ENCODE results near the gene USP6NL. TPM values are rescaled to one million over a fixed set of nuclear protein-coding genes. Genes with fewer than 3 reads are reported as not detected.

The USP6NL gene
- polyA plus RNA-seq, 1 donor, result 30.0 TPM

DNA sequence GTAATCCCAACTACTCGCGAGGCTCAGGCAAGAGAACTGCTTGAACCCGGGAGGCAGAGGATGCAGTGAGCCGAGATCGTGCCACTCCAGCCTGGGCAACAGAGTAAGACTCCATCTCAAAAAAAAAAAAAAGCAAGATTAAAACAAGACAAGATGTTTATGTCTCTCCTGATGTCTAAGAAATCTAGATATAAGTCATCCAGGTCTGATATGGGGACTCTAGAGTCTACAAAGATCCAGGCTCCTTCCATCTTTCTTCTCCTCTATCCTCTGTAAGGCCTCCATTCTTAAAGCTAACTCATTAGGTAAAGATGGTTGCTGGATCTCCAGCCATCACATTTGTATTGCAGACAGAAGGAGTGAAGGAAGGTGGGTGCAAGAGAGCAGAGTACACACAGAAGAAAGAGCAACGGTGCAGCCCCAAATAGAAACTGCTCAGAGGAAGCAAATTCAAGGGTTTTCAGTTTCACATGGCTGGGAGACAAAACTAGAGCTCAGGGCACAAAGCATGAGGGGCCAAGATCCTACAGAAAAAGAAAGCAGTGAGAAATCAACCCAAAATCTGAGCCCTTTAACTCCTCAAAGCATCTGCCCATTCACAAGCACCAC lies 57.6 kb downstream of the USP6NL start:
- no peak for DNase-seq

DNA sequence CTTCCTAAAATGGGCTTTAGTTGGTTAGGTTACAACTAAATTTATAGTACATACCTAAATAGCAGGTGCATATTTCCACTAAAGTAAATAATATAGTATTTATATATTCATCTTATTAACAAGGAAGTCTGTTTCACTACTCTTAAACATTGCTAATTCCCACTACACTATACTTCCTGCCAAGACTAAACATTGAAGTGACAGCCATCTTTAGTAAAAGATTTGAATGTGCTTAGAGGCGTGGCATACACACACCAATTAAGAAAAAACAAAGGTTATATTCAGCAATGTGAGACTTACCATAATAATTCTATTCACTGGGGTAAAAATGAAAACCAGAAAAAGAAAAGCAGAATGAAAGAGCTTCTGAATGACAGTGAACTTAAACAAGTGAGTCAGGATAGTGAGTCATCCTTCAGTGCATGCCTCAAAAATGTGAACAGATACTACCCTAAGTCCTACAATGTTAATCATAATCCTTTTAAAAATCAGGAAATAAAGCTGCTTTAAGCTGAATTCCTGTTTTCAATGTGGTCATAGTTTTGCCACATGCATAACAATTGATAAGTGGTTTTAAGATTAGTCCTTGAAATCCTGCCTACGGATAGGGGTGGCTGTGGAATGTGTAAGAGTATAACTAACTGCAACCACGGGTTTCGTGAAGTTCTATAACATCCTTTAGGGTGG lies 59.4 kb downstream of the USP6NL start:
- DNase-seq, result no peak

DNA sequence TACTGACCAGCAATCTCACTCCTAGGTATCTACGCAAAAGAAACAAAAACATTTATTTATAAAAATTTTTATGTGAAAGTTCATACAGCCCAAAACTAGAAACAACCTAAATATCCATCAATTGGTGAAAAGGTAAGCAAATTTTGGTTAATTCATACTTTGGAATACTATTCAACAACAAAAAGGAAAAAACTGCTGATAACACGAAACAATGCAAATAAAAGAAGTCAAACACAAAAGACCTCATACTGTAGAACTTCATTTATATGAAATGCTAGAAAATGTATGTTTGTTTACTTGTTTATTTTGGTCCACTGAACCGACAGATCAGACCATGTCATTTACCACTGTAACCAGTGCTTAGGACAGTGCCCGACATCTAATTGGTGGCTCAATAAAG lies 60.3 kb downstream of the USP6NL start:
- DNase-seq, result no peak

DNA sequence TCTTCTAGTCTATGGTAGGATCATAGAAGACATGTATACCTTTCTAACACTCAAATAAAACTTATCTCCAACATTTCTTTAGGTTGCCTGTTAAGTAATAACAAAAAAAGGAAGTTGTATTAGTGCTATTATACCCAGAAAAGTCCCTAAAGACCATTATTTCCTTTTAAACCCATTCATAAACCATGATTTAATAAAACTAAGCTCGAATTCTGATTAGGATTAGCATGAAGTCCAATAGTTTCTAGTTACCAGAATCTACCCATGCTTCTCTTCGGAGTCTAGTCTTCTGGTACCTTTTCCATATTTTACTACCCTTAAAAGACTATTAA lies 62.7 kb downstream of the USP6NL start:
- DNase-seq, result no peak

DNA sequence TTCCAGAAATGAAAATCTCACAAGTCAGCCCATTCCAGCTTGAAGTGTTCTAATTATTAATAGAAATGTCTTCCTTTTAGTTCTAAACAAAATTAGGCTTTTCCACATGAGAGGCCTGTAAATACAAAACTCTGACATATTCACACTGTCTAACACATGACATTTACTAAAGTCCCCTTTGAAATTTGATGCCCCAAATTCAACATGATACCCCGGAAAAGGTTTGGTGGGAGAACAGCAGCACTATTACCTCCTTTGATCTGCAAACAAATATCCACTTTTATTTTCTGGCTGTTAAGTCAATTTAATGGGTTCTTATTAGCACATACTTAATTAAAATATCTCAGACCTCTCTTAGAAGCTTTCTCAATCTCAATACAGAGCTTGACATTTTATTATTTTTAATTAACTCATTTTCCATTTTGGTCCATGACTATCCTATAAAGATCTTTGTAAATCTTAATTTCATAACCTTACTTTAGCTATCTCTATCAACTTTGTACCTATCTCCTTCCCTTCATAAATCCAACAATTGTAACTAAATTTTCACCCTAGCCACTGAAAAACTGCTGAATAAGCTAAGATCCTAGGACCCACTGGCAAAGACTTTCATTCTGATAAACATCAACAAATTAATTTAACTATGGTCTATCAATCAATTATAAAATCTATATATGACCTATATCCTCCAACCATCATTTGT lies 63.2 kb downstream of the USP6NL start:
- DNase-seq, result peak; percentile 35

DNA sequence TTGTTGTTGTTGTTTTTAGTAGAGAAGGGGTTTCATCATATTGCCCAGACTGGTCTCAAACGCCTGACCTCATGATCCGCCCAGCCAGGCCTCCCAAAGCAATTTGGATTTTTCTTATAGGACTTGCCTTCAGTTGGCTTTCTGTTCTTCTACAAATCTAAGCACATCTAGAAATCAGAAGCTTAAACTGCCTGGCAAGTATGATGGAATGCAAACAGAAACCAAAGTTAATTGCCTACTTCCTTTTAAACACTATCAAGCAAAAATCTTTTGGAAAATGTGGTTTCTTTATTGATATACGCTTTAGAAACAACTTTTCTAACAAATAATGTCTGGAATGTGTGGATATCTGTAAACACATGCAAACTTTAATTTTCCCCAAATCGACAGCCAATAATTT lies 64.9 kb downstream of the USP6NL start:
- no peak for DNase-seq

DNA sequence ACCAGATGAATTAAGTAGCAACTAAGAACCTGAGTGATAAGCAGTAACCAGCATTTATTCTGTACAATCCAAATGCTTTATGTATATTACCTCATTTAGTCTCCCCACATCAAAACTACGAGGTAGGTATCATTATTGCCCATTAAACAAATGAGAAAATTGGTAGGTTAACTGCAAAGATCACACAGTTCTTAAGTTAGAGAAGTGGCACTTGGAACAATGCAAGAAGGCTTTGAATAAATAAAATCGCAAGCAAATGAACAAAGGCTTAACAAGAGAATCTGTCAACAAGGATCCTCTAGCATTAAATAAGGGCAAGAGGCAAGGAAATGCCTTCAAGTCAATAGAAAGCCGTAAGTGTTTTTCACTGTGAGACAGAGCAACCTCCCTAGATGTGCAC lies 70.2 kb downstream of the USP6NL start:
- no peak for DNase-seq

DNA sequence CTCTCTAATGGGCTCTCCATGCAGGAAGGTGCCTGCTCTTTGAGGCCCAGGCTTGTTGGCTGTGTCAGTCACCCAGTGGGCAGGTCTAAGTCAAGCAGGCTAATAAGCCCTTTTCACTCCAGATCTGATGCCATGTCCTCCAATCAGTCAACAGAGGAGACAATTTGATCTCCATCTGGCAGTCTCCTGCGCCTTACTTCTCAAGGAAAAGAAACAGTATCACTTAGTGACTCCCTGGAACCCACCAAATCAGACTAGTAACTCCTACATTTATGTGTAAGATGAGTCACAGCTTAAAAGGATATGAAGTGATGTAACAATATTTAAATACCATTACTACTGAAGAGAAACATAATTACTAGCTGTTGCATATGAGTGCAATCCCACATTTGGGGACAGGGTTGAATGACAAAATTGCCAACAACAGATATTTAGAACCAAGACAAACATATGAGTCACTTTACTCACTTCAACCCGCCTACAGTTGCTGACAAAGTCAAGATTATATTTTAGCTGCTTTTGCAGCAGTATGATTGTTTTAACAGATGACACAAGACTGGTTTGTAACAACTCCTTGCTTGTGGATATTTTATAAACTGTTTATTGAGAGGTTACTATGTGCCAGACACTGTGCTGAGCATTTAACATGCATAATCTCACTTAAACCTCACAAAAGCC lies 72.1 kb downstream of the USP6NL start:
- DNase-seq, result no peak

DNA sequence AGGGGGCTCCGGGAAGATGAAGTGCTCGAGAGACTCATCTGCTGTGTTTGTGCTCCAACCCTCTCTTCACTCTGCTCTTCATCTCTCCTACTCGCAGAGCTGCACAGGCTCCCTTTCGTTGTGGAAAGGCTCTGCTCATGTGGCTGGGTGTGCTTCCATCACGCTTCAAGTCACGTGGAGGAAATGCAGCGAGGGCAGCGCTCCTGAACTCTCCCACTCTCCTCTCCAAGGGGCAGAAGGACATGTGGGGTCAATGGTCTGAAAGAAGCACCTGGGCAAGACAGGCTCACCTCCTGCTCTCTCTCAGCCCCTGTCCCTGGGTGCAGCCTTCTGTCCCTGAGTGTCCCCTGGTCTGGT lies 72.6 kb downstream of the USP6NL start:
- DNase-seq, result no peak

DNA sequence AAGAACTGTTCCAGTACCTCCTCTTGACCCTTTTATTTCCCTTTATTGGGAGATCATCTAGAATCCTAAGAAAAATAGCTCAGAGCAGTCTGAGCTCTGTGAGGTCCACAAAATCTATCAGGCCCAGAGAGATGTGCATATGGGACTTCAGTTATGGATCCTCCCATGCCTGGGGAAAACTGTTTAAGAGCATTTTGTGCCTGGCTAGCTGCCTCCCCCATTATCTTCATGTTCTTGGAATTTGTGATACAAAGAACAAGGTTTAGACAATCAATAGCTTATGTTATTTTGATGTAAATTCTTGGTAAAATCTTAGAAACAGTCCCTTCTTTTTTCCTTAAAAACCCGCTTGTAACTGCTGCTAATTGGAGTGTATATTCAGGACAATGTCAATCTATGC lies 75.2 kb downstream of the USP6NL start:
- DNase-seq, result no peak

DNA sequence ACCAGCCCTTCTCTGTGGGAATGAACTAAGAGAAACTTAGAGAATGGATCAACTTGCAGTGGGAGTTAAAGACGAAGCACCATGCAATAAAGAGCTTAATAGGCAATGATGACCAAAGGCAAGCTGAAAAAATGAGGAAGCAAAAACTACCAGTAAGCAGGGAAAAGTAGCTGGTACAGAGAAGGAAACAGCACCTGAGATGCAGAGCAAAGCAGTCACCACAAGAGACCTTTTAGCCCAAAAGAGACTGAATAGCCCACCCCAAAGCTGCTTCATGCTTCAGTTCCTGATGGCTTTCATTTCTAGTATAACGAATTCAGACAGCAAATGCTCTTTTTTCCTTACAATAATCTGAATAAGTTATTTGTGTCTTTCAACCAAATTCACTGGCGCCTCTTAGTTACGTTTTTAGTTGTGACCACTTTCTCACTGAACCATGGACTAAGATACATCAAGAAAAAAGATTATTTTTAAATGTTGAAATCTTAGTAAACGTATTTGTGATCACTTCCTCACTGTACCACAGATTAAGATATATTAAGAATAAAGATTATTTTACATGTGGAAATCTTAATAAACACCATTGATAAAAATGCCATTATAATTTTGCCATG lies 76.0 kb downstream of the USP6NL start:
- DNase-seq, result no peak

DNA sequence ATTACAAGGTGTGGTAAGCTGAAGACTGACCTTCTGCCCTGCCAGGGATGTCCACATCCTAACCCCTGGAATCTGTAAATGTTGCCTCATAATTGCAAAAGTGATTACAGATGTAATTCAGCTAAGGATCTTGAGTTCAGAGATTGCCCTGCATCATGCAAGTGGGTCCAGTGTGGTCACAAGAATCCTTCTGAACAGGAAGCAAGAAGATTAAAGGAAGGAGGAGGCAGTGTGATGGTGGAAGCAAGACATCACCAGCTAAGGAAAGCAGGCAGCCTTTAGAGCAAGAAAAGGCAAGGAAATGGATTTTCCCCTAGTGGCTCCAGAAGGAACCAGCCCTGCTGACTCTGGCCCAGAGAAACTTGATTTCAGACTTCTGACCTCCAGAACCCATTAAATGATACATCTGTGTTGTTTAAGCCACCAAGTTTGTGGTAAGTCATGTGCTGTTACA lies 78.1 kb downstream of the USP6NL start:
- no peak for DNase-seq

DNA sequence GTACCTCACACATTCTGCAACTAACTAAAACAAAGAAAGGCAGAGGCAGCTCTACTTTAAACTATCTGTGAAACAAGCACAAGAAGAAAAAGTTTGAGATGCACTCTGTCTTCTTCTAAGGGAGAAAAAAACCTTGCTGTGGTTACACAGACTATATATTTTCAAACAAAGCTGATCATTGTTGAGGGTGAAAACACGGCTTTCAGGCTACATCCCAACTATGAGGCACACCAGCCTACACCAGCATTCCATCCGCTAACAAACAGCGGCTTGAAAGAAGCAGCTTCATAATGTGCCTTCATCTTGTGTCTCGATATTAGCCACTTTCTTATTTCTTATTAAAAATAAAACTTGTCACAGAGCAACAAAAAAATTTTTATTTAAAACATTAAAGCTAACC lies 79.1 kb downstream of the USP6NL start:
- DNase-seq, result no peak

DNA sequence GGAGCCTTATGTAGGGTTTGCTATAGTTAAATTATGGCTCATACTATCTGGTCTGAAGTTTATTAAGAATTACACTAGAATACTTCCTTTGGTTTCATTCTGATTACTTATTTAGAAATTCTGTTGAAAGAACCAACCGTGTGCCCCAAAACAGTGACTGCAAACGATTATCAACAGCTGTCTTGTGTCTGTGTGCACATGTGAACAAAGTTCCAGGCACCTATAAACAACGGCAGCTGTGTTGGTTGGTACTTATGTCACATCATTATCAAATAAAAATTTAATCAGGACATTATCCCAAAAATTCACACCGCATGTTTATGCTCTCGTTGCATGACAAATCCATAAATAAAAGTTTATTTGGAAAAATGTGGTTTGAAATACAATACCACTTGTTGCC lies 80.6 kb downstream of the USP6NL start:
- DNase-seq, result no peak

DNA sequence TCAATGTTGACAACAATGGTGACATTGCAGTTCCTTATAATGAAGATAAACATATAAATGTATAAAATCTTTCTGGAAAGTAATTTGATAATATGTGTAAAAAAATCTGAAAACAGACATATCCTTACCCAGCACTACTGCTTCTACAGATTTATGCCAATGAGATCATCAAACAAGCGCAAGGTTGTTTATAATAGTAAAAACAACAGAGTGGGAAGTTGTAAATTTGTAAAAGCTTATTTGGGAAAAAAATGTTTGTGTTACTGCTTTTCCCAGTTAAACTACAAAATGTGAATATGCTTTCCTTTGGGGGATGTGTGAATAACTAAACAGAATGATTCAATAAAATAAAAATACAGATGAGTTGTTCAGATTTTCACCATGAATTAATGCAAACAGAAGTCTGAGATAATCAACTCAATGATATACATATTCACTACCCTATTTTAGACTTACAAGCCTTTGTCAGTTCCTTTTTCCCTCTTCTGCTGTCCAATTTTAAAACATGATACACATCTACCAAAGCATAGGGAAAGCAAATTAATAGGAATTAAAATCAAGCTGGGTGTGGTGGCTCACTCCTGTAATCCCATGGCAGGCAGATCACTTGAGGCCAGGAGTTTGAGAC lies 82.1 kb downstream of the USP6NL start:
- no peak for DNase-seq

DNA sequence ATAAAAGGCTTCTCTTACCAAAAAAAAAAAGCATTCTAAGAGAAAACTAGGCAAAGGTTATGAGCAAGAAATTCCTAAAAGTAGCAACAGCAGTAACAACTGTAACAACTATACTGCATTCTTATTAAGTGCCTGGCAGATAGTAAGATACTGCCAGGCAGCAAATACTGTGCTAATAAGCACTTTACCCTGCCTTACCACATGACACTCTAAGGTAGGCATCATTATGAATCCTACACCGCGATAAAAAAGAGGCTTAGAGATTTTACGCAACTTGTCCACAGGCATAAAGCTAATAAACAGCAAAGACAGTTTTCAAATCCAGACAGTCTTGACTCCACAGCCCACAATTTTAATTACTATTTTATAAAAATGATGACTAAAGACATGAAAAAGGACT lies 83.2 kb downstream of the USP6NL start:
- DNase-seq, result no peak

DNA sequence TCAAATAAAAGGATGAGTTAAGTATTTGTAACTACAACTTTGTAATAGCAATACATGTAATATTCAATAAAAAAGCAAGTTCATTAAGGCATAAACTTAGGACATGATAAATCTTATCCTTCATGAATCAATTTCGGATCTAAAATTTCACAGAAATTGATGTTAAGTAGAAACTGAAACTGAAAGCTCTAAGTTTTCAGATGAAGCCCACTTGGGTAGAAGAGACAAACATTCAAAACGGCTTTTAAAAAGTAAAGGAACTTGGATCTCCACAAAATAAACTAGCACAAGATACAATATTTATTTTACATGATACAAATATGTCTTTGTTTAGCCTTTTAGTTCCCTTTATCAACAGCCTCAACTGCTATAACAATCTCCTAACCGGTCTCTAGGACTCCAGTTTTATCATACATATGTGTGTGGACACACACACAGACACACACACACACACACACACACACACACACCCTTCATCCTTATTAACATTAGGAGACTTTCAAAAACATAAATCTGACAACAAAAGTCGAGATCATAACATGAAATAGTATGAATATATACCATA lies 83.7 kb downstream of the USP6NL start:
- no peak for DNase-seq

DNA sequence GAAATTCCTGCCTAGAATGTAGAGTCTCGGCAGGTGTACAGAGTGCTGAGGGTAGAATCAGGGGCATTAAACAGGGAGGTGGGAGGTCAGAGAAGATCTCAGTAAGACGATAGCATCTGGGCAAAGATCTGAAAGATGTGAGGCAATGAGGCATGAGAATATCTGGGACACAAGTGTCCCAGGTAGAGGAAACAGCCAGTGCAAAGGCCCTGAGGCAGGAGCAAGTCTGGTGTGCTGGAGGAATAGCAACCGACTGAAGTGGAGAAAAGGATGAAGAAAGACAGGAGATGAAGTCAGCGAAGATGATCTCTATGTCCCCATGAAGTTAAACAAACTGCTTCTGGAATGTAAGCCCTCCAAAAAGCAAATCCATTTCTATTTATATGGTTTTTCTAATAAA lies 84.4 kb downstream of the USP6NL start:
- no peak for DNase-seq

DNA sequence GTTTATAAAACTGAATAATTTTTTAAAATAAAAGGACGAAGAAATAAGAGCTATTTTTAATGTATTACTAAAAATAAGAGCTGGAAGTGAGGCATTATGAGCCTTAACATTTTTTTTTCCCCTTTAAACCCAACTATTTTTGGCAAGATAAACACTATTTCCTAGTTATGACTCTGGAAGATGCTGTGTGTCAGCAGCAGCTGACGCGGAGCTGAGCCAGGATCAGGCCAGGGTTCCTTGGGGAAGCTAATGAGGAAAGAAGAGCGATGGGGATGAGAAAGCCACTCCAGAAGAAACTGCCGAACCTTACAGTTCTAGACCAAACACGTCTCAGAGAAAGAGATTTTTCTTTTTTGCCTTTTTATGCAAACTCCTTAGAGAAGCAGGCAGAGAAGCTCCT lies 85.9 kb downstream of the USP6NL start:
- DNase-seq, result no peak

DNA sequence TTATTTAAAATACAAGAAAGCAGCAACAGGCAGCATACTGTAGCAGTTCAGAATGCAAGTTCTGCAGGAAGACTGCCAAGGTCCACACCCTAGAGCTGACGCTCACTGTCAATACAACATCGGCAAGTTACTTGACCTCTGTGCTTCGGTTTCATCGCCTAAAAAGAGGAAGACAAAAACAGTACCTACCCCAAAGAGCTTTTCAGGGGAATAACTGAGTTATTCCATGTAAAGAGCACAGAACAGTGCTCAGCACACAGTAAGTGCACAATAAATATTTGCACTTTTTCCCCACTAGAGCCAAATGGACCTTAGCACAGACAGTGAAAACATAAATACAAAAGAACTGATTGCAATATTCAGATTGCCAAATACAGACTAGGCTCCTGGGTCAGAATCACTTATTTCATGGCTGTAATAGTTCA lies 88.6 kb downstream of the USP6NL start:
- no peak for DNase-seq

DNA sequence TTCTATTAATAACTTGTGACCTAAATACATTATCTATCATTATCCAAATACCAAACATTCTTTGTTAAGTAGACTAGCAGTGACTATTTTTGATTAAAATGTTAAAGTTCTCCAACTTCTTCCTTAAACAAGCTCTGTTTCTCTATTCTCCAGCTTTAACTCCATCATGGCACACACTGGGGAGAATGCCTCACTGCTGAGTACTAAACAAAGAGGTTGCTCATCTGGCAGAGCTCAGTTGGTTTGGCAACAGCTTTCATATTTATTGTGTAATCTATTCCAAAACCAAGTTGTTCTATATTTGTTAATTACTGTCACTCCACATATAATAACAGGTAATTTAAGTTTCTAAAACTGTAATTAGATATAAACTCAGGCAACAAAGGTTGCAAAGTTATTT lies 89.6 kb downstream of the USP6NL start:
- DNase-seq, result no peak

DNA sequence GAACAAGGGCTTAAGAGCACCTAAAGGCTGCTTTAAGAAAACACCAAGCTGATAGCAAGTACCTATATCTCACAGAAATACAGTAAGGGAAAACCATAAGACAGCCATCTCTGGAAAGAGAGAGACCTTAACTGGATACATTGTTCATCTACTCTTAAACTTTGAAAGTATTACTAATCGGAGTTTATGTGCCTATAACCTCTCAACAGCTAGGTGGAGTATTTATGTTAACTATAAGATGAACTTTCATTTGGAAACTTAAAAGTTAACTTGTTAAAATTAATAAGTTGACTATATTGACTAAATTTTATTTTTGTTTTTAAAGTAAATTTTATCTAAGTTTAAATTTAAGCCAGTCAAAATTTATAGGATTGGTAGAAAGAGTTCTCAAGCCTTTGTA lies 90.6 kb downstream of the USP6NL start:
- DNase-seq, result no peak

Measured in left kidney (tissue), 2 donors.